Mammary epithelial cell (primary cell): Measurements from ENCODE around the gene RSRC2.

Experiments used
- CTCF ChIP-seq, 2 donors: IDR thresholded peaks in 1 of 2; conservative IDR thresholded peaks in 1 of 2; 2 replicates each; pipeline ENCODE4 v1.5.1; 2011 to 2012; ENCODE audit warnings: inconsistent platforms in 2 of 2, low read length in 2 of 2, mild to moderate bottlenecking in 2 of 2, control low read depth in 1 of 2, low read depth in 1 of 2; ENCODE audit not compliant: insufficient read depth in 1 of 2; ENCODE audit errors: extremely low read depth in 1 of 2
- EZH2 ChIP-seq: IDR thresholded peaks from 2 replicates; pipeline ENCODE4 v1.6.1; 2012; ENCODE audit warnings: low read length, inconsistent platforms, borderline replicate concordance

GRCh38 chr12:122491991-122492390 is 34.7 kb downstream of the RSRC2 start:
- TF ChIP-seq EZH2 (no peak), CTCF (conservative IDR thresholded peaks at IDR 0.05 in 1 of 2, IDR thresholded peaks at IDR 0.05 in 1 of 2; ENCODE audit: extremely low read depth in 1 of 2, insufficient read depth in 1 of 2, low read depth in 1 of 2, low read length in 2 of 2) (no peak)
